Stimulated activated CD8-positive, alpha-beta memory T cell treated with anti-CD3 and anti-CD28 coated beads, Interleukin-7, amount 100 ng/mL, for 24 hours (primary cell): ENCODE measurements around the gene E4F1.
"Not testable (repeated sequence)": the region's sequence is repeated elsewhere in the genome, so short reads cannot be mapped to it uniquely, and the experiment has no call there.

Experiments used
- DNase-seq: peaks from one replicate; pipeline ENCODE4 v3.0.0-alpha.2; 2020; ENCODE audit warnings: low read depth

E4F1 gene

DNA sequence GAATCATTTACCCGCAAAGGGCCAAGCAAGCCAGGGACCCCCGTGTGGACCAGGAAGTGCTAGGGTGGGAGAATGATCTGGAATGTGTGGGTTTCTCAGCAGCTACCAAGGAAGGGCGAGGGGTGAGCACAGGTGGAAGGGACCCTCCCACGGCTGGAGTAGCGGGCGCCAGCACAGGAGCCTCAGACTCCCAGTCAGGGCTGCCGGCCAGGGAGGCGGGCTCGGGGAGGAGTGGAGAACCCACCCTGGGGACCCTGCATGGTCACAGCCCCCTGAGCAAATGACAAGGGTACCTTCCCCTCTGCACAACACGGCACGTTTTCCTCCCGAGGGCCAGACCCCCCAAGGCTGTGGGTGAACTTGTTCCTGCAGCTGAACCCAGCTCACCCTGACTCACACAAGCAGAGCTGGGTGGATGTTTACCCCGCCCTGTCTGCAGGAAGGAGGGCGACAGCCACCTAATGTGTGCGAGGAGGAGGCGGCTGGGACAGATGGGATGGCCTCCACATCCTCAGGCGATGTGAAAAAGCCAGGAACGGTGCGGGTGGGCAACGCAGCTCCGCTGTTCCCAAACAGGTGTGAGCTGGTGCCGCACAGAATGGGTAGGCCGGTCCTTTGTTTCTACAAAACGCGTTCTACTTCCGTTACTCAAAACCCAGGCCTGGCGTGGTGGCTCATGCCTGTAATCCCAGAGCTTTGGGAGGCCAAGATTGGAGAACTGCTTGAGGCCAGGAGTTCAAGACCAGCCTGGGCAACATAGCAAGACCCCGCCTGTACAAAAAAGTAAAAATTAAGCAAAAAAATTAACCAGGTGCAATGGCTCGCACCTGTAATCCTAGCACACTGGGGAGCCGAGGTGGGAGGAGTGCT is 21.8 kb downstream of the E4F1 start:
- no peak for DNase-seq

DNA sequence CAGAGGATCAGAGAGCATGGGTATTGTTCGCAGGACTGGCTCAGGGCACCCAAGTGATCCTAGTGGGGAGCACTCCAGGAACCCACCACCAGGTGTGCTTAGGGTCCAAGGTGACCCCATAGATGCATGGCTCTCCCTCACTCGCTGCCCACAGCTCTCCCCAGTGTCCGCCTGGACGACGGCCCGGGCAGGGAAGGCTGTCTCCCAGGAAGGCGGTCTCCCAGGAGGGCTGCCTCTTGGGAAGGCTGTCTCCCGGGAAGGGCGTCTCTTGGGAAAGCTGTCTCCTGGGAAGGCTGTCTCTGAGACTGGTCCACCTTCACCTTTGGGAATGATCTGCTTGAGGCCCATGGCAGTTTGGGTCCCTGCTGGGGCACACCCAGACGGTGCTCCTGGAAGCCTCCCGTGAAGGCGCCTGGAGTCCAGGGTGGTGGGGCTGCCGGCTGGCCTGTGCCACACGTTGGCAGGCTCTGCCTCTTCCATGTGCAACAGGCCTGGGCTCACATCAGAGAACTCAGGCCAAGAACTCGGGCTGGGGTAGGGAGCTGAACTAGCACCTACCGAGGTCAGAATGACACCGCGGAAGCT is 23.0 kb downstream of the E4F1 start:
- DNase-seq = no peak

DNA sequence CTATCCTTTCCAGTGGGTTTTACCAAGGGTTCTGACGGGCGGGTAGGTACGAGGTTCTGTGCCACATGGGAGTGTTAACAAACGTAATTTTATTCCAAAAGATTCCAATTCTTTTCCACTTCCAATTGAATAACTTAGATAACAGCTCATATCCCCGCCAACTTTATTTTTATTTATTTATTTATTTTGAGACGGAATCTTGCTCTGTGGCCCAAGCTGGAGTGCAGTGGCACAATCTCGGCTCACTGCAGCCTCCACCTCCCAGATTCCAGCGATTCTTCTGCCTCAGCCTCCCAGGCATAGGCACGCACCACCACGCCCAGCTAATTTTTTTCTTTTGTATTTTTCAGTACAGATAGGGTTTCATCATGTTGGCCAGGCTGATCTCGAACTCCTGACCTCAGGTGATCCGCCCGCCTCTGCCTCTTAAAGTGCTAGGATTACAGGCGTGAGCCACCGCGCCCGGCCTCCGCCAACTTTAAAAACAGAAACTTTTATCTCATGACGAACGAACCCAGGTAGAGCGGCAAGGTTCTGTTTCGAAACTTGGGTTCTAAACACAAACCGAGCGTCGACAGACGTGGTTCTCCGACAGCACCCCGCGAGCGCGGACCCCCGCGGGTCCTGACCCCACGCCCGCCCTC is 27.4 kb downstream of the E4F1 start:
- DNase-seq = peak; percentile 18

DNA sequence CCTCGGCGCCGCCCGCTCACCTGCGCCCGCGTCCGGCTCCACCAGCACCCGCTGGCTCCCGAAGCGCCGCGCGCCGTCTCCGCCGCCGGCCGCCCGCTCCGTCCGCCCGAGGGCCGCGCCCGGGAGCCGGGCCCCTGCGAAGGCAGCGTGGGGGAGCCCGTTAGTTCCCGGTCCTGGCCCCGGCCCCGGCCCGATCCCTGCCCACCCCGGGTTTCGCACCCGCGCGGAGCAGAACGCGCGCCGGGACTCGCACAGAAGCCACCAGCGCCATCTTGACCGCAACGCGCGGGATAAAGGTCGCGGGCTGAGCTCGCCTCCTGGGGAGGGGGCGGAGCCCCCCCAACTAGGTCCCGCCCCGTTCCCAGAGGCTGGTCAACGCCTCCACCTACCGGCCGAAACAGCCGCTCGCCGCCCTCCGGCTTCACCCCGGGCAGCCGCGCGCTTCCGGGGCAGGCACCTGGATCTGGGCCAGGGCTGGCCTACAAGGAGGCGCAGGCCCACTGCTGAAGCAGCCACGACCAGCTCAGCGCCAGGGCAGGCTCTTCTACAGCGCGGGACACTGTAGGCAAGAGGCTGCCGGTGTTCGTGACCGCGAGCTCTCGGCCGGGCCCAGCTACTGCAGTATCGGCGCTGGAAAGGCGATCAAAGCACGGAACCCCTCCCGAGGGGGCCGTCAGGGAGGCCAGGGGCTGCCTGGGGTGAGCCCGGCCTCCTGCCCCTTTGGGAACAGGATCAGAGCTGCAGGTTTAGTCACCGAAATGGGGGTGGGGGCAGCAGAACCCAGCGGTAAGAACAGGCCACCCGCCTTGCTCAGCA is 28.1 kb downstream of the E4F1 start, which contains the start of gene ECI1:
TSS of gene ECI1 (minus strand) at position 292 of the 816 bp plus-strand sequence. CDS start at position 271, 21 bp downstream.
- DNase-seq = peak; percentile 56

DNA sequence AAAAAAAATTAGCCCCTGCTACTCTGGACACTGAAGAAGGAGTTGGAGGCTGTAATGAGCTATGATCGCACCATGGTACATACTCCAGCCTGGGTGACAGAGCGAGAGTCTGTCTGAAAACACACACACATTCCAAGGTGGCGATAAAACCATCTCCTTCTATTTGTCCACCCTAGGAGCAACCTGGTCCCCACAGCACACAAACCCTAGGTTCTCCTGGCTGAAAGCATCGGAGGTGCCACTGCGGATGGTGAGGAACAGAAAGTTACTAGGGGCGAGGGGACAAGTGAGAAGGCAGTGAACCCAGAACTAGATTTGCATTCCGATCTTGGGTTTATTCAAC is 29.4 kb downstream of the E4F1 start:
- DNase-seq = no peak

DNA sequence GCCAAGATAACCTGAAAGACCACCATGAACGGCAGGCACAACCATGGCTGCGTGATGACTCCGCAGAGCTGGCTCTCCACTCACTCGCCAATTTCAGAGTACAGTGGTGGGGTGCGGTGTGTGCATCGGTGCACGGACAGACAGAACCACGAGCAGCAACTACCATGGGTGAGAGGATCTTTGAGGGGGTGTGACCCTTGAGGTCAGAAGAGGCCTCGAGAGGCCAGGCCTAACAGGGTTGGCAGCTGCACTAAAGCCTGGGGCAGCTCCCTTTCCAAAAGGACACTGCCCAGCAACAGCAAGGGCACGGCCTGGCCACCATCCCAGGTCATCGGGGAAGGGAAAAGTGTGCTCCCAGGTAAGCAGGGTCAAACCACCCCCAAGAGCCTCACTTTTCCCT is 29.9 kb downstream of the E4F1 start:
- no peak for DNase-seq

DNA sequence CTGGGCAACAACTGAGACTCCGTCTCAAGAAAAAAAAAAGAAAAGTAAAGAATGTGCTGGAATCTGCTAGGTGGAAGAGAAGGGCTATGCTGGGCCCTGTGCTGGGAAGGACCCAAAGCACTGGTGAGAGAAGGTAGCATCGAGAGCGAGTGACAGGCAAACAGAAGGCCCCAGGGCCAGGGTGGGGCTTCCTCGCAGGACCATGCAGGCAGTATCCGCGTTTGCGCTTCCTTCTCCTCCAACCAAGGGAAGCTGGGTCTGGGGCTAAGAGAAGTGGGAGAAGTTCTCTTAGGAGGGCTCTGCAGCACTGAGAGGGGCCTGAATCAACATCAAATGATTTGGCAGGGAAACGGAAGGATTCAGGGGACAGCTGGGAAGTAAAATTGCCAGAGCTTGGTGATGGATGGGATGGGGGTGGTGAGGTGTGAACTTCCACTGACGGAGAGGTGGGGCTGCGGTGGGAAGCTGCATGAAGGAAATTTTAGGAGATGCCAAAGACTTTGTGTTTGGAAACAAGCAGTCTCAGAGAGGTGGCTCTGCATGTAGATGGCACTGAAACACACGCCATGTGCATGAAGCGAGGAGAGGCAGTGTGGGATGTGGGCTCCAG is 33.2 kb downstream of the E4F1 start:
- no peak for DNase-seq

DNA sequence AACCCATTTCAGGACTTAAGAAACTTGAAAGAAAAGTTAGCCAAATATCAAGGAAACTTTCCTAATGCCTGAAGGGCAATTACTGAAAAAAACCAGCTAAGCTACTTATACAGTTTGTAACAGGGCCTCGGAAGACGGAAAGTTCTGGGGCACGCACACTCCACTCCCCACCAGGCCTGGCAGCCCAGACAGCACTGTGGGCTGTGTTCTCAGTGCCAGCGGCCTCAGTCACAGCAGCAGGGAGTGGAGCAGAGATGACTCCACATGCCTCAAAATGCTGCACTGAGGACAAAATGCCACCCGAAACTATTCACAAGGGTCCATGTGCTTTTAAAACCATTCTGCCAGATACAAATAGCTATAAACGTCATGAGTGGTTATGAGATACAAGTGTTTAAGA is 34.3 kb downstream of the E4F1 start:
- no peak for DNase-seq

DNA sequence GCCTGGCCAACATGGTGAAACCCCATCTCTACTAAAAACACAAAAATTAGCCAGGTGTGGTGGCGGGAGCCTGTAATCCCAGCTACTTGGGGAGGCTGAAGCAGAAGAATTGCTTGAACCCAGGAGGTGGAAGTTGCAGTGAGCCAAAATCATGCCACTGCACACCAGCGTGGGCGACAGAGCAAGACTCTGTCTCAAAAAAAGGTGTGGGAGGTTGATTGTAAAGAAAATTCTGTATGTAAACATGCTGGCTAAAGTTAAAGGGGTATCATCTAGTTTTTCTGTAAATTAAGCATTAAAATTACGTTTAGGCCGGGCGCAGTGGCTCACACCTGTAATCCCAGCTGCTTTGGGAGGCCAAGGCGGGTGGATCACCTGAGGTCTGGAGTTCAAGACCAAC is 35.1 kb downstream of the E4F1 start:
- not testable (repeated sequence) for DNase-seq

DNA sequence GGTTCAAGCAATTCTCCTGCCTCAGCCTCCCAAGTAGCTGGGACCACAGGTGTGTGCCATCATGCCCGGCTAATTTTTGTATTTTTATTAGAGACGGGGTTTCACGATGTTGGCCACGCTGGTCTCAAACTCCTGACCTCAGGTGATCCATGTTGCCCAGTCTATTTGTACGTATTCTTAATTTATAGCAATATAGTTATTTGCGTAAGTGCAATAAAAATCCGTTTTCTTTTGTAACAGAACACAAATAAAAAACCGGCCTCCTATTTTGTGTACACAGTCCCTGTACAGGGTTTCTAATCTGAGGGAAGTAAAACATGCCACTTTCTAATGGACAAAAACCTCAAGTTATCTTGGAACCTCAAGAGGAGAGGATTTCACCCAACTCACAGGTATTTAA is 36.9 kb downstream of the E4F1 start:
- no peak for DNase-seq

DNA sequence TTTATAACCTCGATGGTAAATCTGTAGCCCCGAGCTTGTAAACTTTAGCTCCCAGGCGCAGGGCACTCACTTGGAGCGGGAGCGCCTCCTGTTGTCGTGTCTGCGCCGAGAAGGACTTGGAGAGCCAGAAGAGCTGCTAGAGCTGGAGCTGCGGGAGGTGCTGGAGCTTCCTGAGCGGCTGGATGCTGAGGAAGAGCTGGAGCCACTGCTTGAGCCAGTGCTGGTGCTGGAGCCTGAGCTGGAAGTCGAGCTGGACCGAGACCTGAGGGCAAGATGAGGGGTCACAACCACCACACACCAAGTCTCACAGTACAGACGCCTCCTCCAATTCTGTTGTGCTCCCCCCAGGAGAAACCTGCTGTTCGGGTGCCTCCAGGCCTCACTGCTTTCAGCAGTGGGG is 39.6 kb downstream of the E4F1 start:
- not testable (repeated sequence) for DNase-seq

DNA sequence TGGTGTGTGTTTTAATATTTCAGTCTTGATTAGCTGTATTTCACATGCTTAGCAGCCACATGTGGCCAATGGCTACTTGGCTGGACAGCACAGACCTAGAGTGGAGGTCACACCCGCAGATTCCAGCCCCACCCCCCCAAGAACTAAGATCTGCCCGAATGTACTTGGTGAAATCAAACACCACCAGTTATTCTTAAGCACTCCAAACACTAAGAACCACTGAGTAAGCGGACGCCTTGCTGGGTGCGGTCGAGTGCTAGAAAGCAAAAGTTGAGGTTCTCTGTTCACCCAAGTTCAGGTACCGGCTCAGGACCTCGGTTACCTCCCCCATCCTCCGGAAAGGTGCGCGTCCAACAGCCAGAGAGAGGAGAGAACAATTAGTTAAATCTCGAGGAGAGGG is 43.5 kb downstream of the E4F1 start:
- not testable (repeated sequence) for DNase-seq

DNA sequence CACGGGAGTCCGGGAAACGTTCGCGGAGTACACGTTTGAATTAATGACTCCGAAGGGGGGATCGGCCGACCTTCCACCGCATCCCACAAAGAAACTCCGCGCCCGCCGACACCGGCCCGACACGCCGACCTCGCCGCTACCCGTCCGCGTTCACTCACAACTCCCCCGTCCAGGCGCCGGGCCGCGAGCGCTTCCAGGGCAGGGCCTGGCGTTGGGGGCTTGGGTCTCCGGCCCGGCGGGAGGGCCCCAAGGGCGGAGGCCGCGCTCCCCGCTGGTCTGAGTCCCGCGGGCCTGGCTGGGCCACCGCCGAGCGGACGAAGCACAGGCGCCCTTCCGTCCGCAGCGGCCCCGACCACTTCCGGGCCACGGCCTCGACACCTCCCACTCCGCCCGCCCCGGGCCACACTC is 44.1 kb downstream of the E4F1 start:
- DNase-seq = not testable (repeated sequence)

DNA sequence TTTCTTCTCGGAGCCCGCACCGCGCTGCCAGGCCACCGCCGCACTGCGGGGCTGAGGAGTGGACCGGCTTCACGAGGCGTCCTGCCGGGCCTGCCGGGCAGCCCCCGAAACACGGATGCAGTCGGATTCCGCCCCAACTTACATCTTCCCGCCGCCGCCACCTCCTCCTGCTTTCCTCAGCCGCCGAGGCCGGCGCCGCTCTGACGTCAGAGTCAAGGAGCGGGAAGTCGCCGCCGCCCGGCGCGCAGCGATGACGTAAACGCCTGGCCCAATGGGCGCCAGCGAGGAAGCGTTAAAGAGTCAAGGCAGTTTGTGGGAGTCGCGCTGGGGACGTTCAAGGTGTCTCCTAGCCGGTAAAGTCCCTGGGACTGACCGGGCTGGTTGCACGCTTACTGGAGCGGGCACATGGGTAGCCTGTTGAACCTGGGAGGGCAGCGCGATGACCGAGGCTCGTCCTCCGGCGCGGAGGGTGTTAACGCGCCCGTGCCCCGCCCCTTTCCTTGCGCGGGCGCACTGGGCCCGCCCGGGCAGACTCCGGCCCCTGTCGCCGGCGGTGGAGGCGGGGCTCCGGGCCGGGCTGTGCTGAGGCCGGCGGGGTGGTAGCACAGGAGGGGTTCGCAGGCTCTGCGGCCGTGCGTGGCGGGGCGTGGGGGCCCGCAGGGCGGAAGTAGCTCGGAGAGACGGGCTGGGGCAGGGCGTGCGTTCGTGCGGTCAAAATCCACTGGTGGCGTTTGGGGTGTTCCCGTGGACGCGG is 44.7 kb downstream of the E4F1 start, which contains the start of gene RNPS1:
TSS of gene RNPS1 (minus strand) at position 214 of the 754 bp plus-strand sequence. CDS start 3,483 bp downstream, outside the sequence.
- DNase-seq = peak; percentile 91

DNA sequence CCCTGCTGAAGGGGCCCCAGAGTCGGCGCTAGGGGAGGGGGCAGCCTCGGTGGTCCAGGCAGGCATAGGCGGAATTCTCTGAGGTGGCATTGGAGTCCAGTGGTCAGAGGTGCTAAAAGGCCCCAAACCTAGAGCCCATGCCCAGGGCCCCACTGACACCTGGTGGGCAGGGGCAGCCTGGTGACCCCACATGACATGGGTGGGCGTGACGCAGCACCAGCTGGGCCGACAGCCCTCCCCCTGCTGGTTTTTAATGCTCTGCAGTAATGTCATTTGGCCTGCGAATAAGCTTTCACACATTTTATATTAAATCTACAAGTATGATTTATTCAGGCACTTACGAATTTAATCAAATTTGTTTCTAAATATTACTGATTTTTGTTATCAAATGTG is 46.7 kb downstream of the E4F1 start:
- no peak for DNase-seq

DNA sequence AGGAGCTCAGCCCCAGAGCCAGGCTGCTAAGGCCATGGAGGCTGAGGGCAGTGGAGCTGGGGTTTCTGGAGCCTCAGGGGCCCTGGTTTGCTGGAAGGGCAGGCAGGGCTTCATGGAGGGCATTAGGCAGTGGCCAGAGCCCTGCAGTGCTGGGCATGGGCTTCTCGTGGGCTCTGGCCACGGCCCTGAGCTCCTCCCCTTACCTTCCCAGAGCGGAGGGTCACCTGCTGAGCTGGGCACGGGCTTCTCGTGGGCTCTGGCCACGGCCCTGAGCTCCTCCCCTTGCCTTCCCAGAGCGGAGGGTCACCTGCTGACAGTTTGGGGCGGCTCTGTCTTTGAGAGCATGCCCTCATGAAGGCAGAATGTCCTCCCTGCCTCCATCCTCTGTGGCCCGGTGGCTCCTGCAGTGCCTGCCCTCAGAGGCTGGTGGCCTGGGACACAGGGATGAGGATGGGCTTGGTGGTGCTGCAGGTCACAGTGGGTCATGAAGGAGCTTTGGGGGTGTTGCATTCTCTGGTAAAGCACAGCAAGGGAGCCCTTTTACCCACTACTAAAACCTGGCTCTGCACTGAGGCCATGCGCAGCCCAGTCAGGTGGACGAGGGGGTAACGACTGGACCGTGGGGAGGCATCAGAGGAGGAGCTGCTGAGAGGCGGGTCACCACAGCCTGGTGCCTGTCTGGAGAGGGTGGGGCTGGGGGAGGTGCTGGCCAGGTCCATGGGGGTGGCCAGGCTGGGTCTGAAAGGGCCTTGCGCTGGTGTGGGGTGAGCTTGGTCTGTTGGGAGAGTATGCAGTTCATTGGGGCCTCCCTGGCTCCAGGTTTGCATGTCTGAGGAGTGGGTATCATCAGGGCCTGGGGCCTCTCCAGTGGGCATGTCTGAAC is 47.4 kb downstream of the E4F1 start:
- no peak for DNase-seq

DNA sequence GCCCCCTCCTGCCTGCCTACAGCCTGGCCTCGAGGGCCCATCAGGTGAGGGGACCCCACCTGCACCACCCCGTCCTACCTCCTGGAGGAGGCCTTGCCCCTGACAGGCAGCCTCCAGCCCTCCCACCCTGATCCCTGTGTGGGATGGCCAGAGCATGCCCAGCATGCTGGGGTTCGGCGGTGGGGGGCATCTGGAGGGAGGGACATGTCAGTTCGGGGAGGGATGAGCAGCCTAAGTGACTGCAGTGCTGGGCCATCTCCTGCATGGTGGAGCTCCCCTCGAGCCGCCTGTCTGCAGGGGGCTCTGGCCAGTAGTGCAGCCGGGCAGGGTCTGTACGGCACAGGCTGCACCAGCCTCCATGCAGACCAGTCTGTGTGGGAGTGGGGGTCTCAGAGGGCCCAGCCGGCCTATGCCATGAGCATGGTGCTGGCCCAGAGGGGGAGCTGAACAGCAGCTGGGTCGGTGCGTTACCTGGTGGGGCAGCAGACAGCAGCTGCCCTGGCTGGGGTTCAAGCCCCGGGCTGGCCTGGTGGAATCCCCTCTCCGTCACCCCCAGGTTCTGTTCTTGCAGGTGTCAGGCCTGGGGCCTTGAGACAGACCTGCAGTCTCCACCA is 48.6 kb downstream of the E4F1 start:
- DNase-seq = no peak

DNA sequence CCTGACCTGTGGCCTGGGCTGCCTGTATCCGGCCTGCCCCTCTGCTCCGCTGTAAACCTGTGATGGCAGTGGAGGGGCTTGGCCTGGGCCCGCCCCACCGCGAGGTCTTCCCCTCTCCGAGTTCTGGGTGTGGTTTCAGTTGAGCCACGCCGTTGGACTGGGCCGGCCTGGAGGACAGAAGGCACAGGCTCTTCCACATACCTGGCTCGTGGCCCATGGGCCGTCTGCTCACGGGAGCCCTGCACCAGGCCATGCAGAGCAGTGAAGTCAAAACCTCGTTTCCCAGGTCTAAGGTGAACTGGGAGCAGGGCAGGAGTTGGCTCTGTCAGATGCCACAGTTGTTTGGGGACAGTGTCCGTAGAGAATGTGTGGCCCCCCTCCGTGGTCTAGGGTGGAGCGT is 50.1 kb downstream of the E4F1 start:
- no peak for DNase-seq

DNA sequence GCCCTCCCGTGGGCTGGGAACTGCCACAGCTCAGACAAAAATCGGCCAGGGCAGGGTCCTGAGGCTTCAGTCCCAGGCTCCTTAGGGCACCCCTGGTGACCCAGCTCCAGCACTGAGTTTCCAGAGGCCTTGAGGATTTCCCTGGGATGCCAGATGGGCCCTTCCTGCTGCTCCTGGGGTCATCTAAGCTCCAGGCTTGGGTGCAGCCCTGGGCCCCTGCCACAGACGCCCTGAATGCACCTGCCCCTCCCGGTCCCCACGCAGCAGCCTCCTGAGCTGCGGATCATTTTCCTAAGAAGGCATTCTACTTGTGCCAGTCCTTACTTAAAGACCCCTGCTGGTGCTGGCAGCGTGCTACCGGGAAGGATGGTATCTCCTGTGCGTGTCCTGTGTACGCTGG is 50.5 kb downstream of the E4F1 start:
- no peak for DNase-seq
